GM12892 (cell line): ENCODE results near the gene ST6GAL1.

Experiments
- POLR2A ChIP-seq: IDR thresholded peaks from 2 replicates; pipeline ENCODE4 v1.6.1; 2011; ENCODE audit warnings: low read depth, low read length, control low read depth
- POLR2AphosphoS5 ChIP-seq: IDR thresholded peaks from 2 replicates; pipeline ENCODE4 v1.6.1; 2011; ENCODE audit warnings: low read depth, low read length, control low read depth

DNA sequence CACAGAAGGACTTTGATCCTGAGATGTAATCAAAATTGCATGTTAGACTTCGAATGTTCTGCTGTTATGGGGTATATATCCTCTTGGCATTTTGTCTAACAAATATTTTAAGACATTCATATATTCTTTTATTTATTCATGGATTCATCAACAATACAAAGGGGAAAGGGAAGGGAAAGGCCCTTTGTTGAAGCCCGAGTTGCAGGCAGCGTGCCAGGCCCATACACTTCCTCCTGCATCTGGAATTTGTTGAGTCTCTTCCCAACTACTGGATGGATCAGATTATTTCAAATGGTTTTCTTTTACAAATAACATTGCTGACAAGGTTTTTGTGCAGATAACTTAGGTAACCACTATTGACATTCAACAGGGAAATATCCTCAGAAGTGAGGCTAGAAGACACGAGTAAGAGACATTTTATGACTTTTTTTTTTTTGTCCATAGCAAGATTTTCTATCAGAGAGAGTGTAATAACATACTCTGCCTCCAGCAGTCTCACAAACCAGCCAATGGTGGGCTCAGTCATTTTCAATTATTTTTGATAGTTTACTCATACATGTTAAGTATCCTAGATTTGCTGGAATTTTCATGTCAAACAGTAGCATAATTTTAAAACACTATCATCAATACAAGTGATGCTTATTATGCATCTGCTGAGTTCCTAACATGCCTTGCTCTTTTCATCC is 114.7 kb downstream of the ST6GAL1 start:
- TF ChIP-seq POLR2A, result no peak
- no peak for TF ChIP-seq POLR2AphosphoS5
